Cardiac fibroblast (primary cell): Measurements from ENCODE around the gene ZNF532.

Experiments used
- DNase-seq, 2 donors: peaks; one replicate each; pipeline versions ENCODE4 v3.0.0 to v3.0.0-alpha.2; 2010; ENCODE audit warnings: low read depth in 2 of 2
- H3K4me3 ChIP-seq, 2 donors: replicated peaks in 1 of 2; 1 replicate in 1 of 2; 2 replicates in 1 of 2; pipeline ENCODE4 v1.5.1; 2011; ENCODE audit warnings: low read depth in 2 of 2, low read length in 2 of 2, mild to moderate bottlenecking in 2 of 2, moderate library complexity in 1 of 2
- CTCF ChIP-seq: IDR thresholded peaks from one replicate; pipeline ENCODE4 v1.5.1; 2011; ENCODE audit warnings: low read depth, mild to moderate bottlenecking, low read length, inconsistent platforms

Gene ZNF532

GRCh38 chr18:59032308-59032707 lies 167.6 kb downstream of the ZNF532 start:
- TF ChIP-seq CTCF = no peak

GRCh38 chr18:59033359-59033758 lies 168.7 kb downstream of the ZNF532 start:
- DNase-seq = peak in 1 of 2 donors; percentile 26
- no peak for TF ChIP-seq CTCF
- no peak overlapping the region for H3K4me3 ChIP-seq

More at GRCh38 chr18:59032308-59032707, 167.6 kb downstream of the ZNF532 start:
- DNase-seq = no peak
- no peak overlapping the region for H3K4me3 ChIP-seq

- DNase-seq = no peak
- no peak overlapping the region for H3K4me3 ChIP-seq
- TF ChIP-seq CTCF = no peak
These were observed 169.3 kb downstream of the ZNF532 start for GRCh38 chr18:59033974-59034373.

- no peak overlapping the region for H3K4me3 ChIP-seq
- no peak for DNase-seq
- TF ChIP-seq CTCF = no peak
These were observed 170.9 kb downstream of the ZNF532 start for GRCh38 chr18:59035591-59035990.
